K562 (cell line): ENCODE data around the gene ARHGEF6. TPM values are rescaled to one million over a fixed set of nuclear protein-coding genes. Genes with fewer than 3 reads are reported as not detected.

Source experiments
- ATAC-seq: fragments of 200-7000 bp; cut with Tn5 transposase; 3 replicates; pipeline ENCODE4 v1.9.1; 2020; ENCODE audit warnings: moderate library complexity
- BruUV-seq: library from RNA; stranded (reverse); fragments of 400-500 nt; replicated peaks from 2 replicates; lab custom pipeline; 2021; lab: Mats Ljungman, UMichigan
- CTCF ChIA-PET: fragments of 300-600 bp; formaldehyde crosslinking; extraction: SDS; loops from one replicate; lab custom pipeline; 2021; ENCODE audit warnings: low intra/inter-chr PET ratio; lab: Yijun Ruan, JAX
- POLR2A ChIA-PET: fragments of 300-600, 350-650 bp; sonication (Branson Sonifier 250); formaldehyde crosslinking; extraction: SDS; loops from one replicate; lab custom pipeline; 2021; ENCODE audit warnings: antibody characterized with exemption, inconsistent platforms; lab: Yijun Ruan, JAX
- DNase-seq, 4 experiments: peaks; one replicate each; pipeline versions ENCODE4 v3.0.0 to v3.0.0-alpha.2; 2011 to 2018; ENCODE audit warnings: low spot score in 3 of 4, mixed read lengths in 3 of 4; ENCODE audit errors: extremely low read depth in 1 of 4
- FAIRE-seq: peaks from 2 replicates; lab custom pipeline; 2011; peaks lifted over from hg19 to GRCh38; lab: Jason Lieb, UNC
- H2AFZ ChIP-seq: 2 replicates; pipeline ENCODE4 v1.6.0; 2011; ENCODE audit warnings: low read depth, low read length, control low read depth, inconsistent platforms
- H3K27ac ChIP-seq: fragments of 200-600 bp; 3 replicates; pipeline ENCODE4 v1.8.0; 2011; ENCODE audit warnings: low read depth, mild to moderate bottlenecking, control low read depth, inconsistent platforms, low read length, moderate library complexity, mixed read lengths; ENCODE audit errors: extremely low read depth
- H3K27me3 ChIP-seq, 2 experiments: fragments of 300-600 bp in 1 of 2; 2 replicates in 1 of 2; 3 replicates in 1 of 2; pipeline versions ENCODE4 v1.6.0 to v1.8.0; 2011; ENCODE audit warnings: inconsistent platforms in 2 of 2, low read length in 2 of 2, mild to moderate bottlenecking in 1 of 2, mixed read lengths in 1 of 2, moderate library complexity in 1 of 2; ENCODE audit not compliant: control insufficient read depth in 2 of 2, insufficient read depth in 2 of 2
- H3K36me3 ChIP-seq: fragments of 300-600 bp; 3 replicates; pipeline ENCODE4 v1.8.0; 2011; ENCODE audit warnings: mild to moderate bottlenecking, low read length, inconsistent platforms; ENCODE audit not compliant: control insufficient read depth, insufficient read depth
- H3K4me1 ChIP-seq, 2 experiments: fragments of 200-600 bp in 1 of 2; replicated peaks in 1 of 2; 2 replicates in 1 of 2; 3 replicates in 1 of 2; pipeline versions ENCODE4 v1.5.1 to v1.8.0; 2011; ENCODE audit warnings: inconsistent platforms in 2 of 2, low read length in 2 of 2, mild to moderate bottlenecking in 1 of 2, mixed read lengths in 1 of 2, moderate library complexity in 1 of 2; ENCODE audit not compliant: control insufficient read depth in 2 of 2, insufficient read depth in 2 of 2
- H3K4me2 ChIP-seq: 2 replicates; pipeline ENCODE4 v1.6.1; 2011; ENCODE audit warnings: low read length, control low read depth, inconsistent platforms, mixed read lengths; ENCODE audit not compliant: insufficient read depth
- H3K4me3 ChIP-seq: fragments of 200-600 bp; sonication (generic), shearing (Covaris generic); 2 replicates; pipeline ENCODE4 v1.5.1; 2016; ENCODE audit warnings: control low read depth, inconsistent platforms
- H3K79me2 ChIP-seq: fragments of 200-600 bp; 3 replicates; pipeline ENCODE4 v1.8.0; 2011; ENCODE audit warnings: low read length, inconsistent platforms; ENCODE audit not compliant: control insufficient read depth, insufficient read depth
- H3K9ac ChIP-seq, 2 experiments: 2 replicates each; pipeline versions ENCODE4 v1.6.0 to v1.6.1; 2011; ENCODE audit warnings: low read depth in 2 of 2, low read length in 2 of 2, control low read depth in 1 of 2, inconsistent platforms in 1 of 2, mild to moderate bottlenecking in 1 of 2, mixed read lengths in 1 of 2; ENCODE audit not compliant: insufficient read depth in 1 of 2
- H3K9me1 ChIP-seq: one replicate; pipeline ENCODE4 v1.6.0; 2011; ENCODE audit warnings: inconsistent platforms, mild to moderate bottlenecking, low read length, moderate library complexity; ENCODE audit not compliant: control insufficient read depth, insufficient read depth
- H3K9me3 ChIP-seq: replicated peaks from 2 replicates; pipeline ENCODE4 v1.5.1; 2011; ENCODE audit warnings: low read depth, low read length, inconsistent platforms; ENCODE audit not compliant: control insufficient read depth, insufficient read depth
- H4K20me1 ChIP-seq: replicated peaks from 2 replicates; pipeline ENCODE4 v1.6.1; 2011; ENCODE audit warnings: low read length, inconsistent platforms, mixed read lengths; ENCODE audit not compliant: control insufficient read depth, insufficient read depth
- CXXC5 ChIP-seq: fragments of 250-450 bp; sonication (Bioruptor Pico); IDR thresholded peaks from 2 replicates; pipeline ENCODE4 v1.8.0; 2022; ENCODE audit warnings: inconsistent platforms, mild to moderate bottlenecking, moderate library complexity
- MAZ ChIP-seq, 2 experiments: fragments of 450-650 bp in 1 of 2; sonication (generic) in 1 of 2; formaldehyde crosslinking; IDR thresholded peaks in 1 of 2; conservative IDR thresholded peaks in 1 of 2; 2 replicates each; pipeline versions ENCODE4 v1.4.0 to v1.5.0; 2020; ENCODE audit warnings: mild to moderate bottlenecking in 1 of 2, missing genetic modification reagents in 1 of 2
- SLC30A9 ChIP-seq: fragments of 250-450 bp; sonication (Bioruptor Pico); IDR thresholded peaks from 2 replicates; pipeline ENCODE4 v1.8.0; 2022; ENCODE audit warnings: mild to moderate bottlenecking, moderate library complexity
- ZKSCAN3 ChIP-seq: fragments of 250-450 bp; sonication (Bioruptor Pico); IDR thresholded peaks from 2 replicates; pipeline ENCODE4 v1.4.0; 2020
- ZMIZ1 ChIP-seq, 2 experiments: fragments of 150-350 bp in 1 of 2; IDR thresholded peaks; 2 replicates each; pipeline ENCODE4 v1.6.1; 2012 to 2016; ENCODE audit warnings: low read depth in 2 of 2, low read length in 2 of 2, mild to moderate bottlenecking in 1 of 2, moderate library complexity in 1 of 2
- ZNF146 ChIP-seq: IDR thresholded peaks from one replicate; pipeline ENCODE4 v1.6.1; 2018; ENCODE audit warnings: missing compliant biosample characterization; ENCODE audit not compliant: unreplicated experiment
- WGBS: fragments of 100-300 bp; shearing (Covaris generic); methylation state at CpG from one replicate; pipeline ENCODE4 v1.1.6; 2016; ENCODE audit warnings: low coverage, mixed read lengths; ENCODE audit not compliant: insufficient coverage; ENCODE audit errors: missing lambda C conversion rate; 5-methylcytosine and 5-hydroxymethylcytosine counted together
- in situ Hi-C: fragments of 300-500 bp; cut with MboI; formaldehyde crosslinking; loops from 4 replicates; pipeline ENCODE4 v1.15.0; 2018; ENCODE audit warnings: inconsistent platforms, mixed read lengths
- intact Hi-C: fragments of 100-400 bp; cut with micrococcal nuclease; formaldehyde crosslinking; loops from 2 replicates; pipeline ENCODE4 v1.14.2; 2022
- polyA plus RNA-seq, 8 experiments: library from polyadenylated mRNA; depleted of rRNA in 4 of 8; stranded (reverse) in 5 of 8; unstranded in 3 of 8; fragments of >200 nt; fragmentation: Nextera tagmentation in 2 of 8; fragmentation: Illumina TruSeq in 1 of 8; extraction: Ambion mirVana in 2 of 8; extraction: Trizol in 1 of 8; gene quantifications; 2 replicates each; pipeline versions ENCODE4 v1.2.1 to v1.2.3, GENCODE V29; 2011 to 2014; ENCODE audit warnings: inconsistent platforms in 1 of 8, missing spikeins in 1 of 8
- total RNA-seq, 7 experiments: library from RNA; depleted of rRNA in 6 of 7; stranded (reverse); fragments of >200 nt in 6 of 7; fragmentation: Illumina TruSeq in 2 of 7; extraction: Trizol in 2 of 7; gene quantifications; 2 replicates each; pipeline versions ENCODE4 v1.2.1 to v1.2.3, GENCODE V29; 2011 to 2021; ENCODE audit warnings: low replicate concordance in 1 of 7
- TF ChIP-seq, protein P1 (sequence below): fragments of 450-650 bp; formaldehyde crosslinking; IDR thresholded peaks from 2 replicates; pipeline ENCODE4 v1.4.0; 2020; ENCODE audit warnings: mild to moderate bottlenecking

The ARHGEF6 gene
- total and polyA plus RNA-seq, 9 of the 15 experiments (the other 6 are each of a cell fraction or from before 2014, with no cell fraction given), result 2.9 to 22.1 (median 13.3) TPM

- TF ChIP-seq CXXC5, result no peak
- TF ChIP-seq MAZ (CRISPR knock-in tag; conservative IDR thresholded peaks at IDR 0.05 in 1 of 2, IDR thresholded peaks at IDR 0.05 in 1 of 2), result no peak
- no peak for TF ChIP-seq SLC30A9 (CRISPR knock-in tag)
- no peak for TF ChIP-seq ZNF146 (CRISPR knock-in tag)
These were observed 17.8 kb downstream of the ARHGEF6 start (continued) for GRCh38 chrX:136762820-136763452.

DNA sequence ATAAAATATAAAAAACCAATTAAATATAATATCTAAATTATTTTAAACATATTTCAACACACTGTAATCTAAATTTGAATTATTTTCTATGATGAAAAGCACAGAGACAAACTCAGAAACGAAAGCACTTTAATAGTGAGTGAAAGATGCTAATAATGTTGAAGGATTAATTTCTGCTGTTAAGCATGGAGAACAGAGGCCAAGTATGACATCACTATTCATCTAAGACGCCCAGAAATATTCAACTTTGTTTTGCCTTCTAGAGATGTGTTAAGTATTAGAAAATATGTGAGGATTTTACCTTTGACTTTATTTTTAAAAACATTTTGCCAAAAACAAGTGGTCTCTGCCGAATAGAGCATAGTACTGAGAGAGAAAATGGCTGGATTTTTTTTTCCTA lies 19.3 kb downstream of the ARHGEF6 start:
- peaks cover 0 to 7% of the 10 kb centered on the region in 2 experiments; a peak in 1 of 5 replicates for H3K4me1 ChIP-seq
- DNase-seq (no peak), FAIRE-seq (no peak), ATAC-seq (no peak)
- TF ChIP-seq, protein P1, sequence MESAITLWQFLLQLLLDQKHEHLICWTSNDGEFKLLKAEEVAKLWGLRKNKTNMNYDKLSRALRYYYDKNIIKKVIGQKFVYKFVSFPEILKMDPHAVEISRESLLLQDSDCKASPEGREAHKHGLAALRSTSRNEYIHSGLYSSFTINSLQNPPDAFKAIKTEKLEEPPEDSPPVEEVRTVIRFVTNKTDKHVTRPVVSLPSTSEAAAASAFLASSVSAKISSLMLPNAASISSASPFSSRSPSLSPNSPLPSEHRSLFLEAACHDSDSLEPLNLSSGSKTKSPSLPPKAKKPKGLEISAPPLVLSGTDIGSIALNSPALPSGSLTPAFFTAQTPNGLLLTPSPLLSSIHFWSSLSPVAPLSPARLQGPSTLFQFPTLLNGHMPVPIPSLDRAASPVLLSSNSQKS (CRISPR knock-in tag), result no peak
- TF ChIP-seq ZKSCAN3 (CRISPR knock-in tag) (no peak), ZMIZ1 (IDR thresholded peaks at IDR 0.05; ENCODE audit: low read depth in 2 of 2, low read length in 2 of 2) (no peak)
- H4K20me1 ChIP-seq, result no peaks in the 10 kb centered on the region
- no peaks in the 10 kb centered on the region for H3K27me3 ChIP-seq
- no peaks in the 10 kb centered on the region for H3K9me1 ChIP-seq
- H3K36me3 ChIP-seq, result no peaks in the 10 kb centered on the region; the same call in 2 of the 3 replicates
- H3K9ac ChIP-seq, result no peak overlapping the region
- no peak overlapping the region for H3K4me2 ChIP-seq
- intact Hi-C loops, result no loop called here
- ChIA-PET CTCF (no interaction called here), POLR2A (interaction anchor here (1.5 to 1.8 kb wide), 2 partner anchors 9 to 119 kb away, joined by 3 to 5 read pairs; partner anchors contain the start of gene RBMX)
- BruUV-seq, result no TSS peak
- H3K4me3 ChIP-seq, result no peak overlapping the region
- in situ Hi-C loops, result no loop called here
- no peak overlapping the region for H3K27ac ChIP-seq
- no peaks in the 10 kb centered on the region; the same call in 1 of the 2 replicates for H3K9me3 ChIP-seq
- peaks cover 4% of the 10 kb centered on the region; the same call in 1 of the 3 replicates for H3K79me2 ChIP-seq
- 36% methylated on average over 3 of the region's 3 CpGs for WGBS
- H2AFZ ChIP-seq, result no peak overlapping the region
